Ecto neural progenitor cell (in vitro differentiated cells): ENCODE measurements around the gene SORCS2.

Source experiments
- DNase-seq: peaks from one replicate; pipeline ENCODE4 v3.0.0-alpha.2; 2018; ENCODE audit warnings: low spot score

Gene SORCS2

DNA sequence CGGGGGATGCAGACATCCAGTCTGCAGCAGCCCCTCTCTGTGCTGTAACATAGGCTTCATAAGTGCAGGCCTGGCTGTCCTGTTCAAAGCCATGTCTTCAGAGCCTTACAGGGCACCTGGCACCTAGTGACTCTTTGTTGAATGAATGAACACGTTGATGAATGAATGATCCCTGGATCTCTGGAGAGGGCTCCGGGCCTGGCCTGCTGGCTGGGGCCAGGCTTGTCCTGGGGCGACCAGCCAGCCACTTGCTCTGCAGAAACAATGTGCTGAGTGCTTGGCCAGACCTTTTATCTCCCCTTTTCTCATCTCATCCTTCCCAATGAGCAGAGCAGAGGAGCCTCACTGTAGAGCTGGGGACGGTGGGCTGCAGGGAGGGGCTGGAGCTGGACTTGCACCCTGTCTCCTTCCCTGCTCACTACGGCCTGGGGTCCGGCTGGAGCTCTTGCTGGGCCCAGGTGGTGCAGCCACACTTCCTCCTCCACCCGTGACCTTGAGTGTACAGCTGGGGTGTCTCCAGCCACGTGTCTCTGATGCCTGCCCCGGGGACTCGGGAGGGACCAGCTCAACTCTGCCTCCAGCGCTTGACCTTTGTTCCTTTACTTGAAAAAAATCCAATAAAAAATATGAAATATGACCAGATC, 164.5 kb downstream of the SORCS2 start:
- DNase-seq, result no peak

- no peak for DNase-seq
These were observed 165.0 kb downstream of the SORCS2 start for GRCh38 chr4:7357323-7357722.

- no peak for DNase-seq
These were observed 165.9 kb downstream of the SORCS2 start for GRCh38 chr4:7358100-7358735.

DNA sequence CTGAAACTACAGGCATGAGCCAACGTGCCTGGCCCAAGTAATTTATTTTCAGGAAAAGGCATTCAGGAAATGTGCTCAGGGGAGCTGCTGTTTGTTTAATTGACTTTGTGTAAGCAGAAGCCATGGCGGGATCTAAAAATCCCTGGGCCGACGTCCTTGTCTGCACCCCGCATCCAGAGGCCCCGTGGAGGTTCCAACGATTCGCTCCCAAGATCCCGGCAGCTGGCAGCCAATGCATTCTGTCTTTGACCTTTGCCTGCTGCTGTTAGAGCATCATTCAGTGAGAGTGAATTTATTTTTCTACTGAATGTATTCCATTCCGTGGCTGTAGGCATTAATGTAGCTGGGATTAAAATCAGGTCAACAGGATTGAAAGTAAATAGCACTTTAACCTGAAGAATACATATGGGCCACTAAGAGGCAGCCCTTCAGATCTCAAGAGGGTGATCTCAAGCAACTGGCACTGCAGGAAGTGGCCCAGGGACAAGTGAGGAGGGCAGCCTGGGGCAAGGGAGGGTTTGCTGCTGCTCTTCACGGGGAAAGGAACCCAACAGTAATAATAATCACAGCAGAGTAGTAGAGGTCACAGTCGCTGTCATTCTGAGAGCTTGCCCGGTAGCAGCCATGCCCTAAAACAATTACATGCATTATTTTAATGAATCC, 167.2 kb downstream of the SORCS2 start:
- DNase-seq, result no peak

DNA sequence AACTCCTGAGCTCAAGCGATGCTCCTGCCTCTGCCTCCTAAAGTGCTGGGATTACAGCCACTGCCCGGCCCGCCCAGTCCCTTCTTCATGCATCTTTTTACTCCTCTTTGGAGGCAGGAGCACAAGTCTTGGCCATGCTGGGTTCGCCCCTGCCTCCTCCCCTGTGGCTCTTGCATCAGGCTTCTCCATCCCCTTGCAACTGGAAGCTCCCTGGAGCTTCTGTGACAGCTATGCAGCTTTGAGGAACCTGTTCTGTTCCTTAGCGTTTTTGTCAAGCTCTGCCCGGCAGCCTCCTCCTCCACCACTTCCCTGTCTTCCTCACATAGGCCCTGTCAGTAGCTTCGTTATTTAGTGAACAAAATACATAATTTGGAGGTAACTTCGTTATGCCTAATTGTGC, 168.5 kb downstream of the SORCS2 start:
- no peak for DNase-seq

- no peak for DNase-seq
These were observed 169.1 kb downstream of the SORCS2 start for GRCh38 chr4:7361280-7361895.

- no peak for DNase-seq
These were observed 170.0 kb downstream of the SORCS2 start for GRCh38 chr4:7362341-7362740.

DNA sequence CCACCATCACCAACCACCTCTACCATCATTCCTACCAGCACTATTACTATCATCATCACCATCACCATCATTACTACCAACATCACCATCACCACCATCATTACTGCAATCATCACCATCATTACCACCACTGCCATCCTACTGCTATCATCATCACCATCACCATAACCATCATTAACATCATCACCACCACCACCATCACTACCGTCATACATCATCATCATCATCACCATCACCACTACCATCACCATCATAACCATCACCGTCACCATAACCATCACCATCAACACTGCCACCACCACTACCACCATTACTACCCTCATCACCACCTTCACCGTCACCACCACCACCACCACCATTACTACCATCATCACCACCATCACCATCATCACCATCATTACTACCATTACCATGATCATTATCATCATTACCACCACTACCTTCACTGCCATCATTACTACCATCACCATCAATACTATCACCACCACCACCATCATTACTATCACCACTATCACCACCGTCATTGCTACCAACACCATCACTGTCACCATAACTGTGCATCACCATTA, 170.6 kb downstream of the SORCS2 start:
- no peak for DNase-seq

GRCh38 chr4:7364979-7365378, 172.6 kb downstream of the SORCS2 start:
- no peak for DNase-seq

DNA sequence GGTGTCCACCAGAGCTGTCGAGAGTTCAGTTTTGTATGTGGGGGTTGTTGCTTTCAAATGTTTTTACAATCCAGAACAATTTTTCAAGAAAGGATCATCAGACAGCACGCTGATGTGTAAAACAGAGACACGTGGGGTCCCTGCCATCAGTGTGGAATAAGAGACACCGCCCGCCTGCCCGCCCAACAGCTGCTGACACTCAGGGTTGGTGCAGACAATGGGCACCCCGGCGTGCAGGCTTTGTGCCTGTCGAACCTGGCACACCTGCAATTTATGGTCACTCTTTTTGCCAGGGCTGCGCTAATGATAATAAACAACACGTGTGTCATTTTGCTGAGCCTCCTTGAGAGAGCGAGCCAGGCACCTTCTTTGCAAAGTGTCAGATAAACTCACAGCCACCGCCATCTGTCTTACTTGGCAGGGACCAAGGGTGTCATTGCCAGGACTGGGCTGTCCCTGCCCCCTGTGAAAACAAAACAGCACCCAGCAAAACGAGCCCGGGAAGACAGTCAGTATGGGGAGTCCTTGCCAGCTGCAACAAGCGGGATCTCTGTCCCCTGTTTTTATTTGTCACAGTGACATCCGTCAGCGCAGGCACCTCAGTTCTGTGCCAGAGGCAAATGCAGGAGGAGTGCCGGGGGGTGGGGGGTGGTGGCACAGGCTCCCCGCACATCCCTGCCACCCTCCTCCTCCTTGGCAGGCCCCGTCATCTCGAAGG, 173.3 kb downstream of the SORCS2 start:
- DNase-seq, result no peak

DNA sequence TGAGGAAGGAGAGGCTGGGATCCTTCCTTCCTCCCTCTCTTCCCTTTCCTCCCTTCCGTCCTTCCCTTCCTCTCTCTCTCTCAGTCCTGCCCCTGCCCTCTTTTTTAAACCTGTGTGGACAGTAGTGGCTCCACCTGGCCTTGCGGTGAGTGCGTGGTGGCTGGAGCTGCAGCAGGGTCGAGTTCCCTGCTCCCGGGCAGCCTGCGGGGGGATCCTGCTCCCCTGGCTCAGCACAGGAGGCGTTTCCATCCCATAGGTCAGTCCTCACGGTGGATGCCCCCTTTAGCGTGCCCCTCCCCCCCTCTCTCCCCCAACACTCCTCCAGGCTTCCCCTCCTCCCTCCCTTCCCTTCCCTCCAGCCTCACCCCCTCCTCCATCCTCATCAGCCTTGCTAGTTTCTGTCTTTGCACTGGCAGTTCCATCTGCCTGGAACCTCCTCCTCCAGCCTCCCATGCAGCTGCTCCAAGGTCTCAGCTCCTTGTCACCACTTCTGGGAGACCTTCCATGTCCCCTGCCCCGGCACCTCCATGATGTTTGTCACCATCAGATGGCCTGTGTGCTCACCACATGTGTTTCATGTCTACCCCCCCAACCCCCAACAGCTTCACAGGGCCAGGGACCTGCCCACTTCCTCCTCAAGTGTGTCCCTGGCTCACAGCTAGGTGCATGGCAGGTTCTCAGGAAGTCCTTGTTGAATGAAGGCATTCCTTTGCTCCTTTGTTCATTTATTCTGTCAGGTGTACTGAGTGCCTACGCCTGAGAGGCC, 174.0 kb downstream of the SORCS2 start:
- no peak for DNase-seq

- no peak for DNase-seq
These were observed 174.6 kb downstream of the SORCS2 start for GRCh38 chr4:7366954-7367353.

GRCh38 chr4:7367406-7367805, 175.1 kb downstream of the SORCS2 start:
- no peak for DNase-seq

DNA sequence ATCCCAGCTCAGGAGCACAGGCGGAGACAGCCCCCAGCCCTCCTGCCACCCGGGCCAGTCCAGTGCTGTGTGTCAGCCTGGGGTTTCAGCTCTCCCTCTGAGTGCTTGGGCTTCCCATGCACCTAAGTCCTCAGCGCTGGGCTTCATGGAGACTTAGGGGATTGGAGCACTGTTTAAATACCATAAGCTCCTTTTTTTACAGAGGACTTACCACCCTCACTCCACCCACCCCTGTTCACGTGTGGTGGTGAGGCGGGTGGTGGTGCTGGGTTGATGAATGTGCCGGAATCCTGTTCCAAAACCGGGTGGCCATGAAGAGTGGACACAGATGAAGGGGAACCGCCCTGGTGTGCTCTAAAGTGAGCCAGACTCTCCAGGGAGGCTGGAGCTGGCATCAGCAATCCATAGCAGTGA, 175.5 kb downstream of the SORCS2 start:
- no peak for DNase-seq

DNA sequence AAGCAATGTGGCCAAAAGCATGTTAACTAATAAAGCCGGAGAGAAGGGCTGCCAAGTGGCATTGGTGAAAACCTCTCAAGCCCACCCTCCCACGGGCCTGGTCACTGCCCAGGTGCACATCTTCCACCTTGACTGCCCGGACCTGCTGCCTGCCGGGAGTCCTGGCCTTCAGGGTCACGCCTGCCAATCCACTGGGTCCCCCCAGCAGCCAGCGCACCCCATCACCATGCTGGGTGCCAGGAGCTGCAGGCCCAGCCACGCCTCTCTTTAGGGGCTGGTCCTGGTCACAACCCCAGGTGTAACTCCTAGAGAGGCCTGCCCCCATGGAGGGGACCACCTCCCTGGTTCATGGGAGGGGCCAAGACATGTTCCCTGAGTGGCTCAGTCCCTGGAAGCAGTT, 176.0 kb downstream of the SORCS2 start:
- no peak for DNase-seq

DNA sequence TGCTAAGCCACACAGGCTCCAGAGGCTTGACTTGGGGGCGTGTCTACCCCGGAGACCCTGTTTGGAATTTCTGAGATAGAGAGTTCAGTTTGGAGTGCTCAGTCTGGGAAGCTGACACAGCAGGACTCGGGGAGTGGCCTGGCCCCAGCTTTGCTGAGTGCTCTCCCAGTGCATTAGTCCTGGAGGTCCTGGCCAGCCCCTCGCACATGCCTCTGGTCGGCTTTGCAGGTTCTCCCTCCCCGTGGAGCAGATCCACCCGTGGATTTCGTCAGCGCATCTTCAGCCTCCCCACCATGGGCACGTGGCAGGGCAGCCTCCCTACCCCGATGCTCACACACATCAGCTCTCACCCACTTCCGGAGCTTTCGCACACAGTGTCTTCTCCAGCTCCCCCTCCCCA, 177.2 kb downstream of the SORCS2 start:
- DNase-seq, result no peak

- DNase-seq, result no peak
These were observed 177.7 kb downstream of the SORCS2 start for GRCh38 chr4:7370038-7370437.

DNA sequence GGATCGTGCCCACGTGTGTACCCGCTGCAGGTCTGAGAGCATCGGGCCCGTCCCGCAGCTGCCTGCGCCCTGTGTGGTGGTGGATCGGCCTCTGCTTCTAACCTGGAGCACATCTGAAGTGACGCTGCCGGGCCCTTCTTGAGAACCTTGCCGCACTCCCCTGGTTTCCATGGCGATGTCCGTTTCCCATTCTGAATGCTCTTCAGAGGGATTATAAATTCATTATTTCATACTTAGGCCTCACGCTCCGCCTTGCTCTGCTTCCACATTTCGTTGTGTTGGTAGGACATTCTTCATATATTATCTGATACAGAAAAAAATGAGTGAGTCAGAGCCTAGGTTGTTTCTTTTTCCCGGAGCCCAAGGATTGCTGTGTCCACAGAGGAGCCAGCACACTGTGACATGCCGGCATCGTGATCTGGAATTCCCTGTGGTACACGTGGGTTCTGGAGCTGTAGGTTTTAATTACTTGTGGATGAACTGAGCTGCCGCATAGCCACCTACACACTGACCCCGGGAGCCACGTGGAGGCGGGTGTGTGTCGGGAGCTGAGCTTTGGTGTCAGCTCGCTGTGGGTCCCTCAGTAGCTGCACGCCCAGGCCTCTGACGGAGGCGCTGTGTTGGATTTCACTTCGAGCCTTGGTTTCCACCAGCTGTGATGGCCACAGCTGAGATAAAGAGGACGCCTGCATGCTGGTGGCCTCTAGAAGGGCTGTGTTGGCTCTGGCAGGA, 179.0 kb downstream of the SORCS2 start:
- no peak for DNase-seq

DNA sequence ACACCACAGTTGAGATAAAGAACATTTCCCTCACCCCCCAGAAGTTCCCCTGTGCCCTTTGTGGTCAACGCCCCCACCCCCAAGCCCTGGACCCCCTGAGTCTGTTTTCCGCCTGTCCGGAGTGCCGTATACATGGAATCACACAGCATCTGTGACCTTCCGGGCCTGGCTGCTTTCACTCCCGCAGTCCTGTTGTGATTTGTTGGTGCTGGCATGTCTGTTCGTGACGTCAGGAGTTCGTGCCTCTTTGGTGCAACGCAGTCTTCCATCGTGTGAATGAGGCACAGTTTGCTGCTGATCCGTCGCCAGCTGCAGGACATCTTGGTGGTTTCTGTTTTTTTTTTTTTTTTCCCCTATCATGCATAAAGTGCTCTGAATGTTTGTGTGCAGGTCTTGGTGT, 180.3 kb downstream of the SORCS2 start:
- no peak for DNase-seq

GRCh38 chr4:7374571-7374970, 182.2 kb downstream of the SORCS2 start:
- no peak for DNase-seq

- no peak for DNase-seq
These were observed 183.1 kb downstream of the SORCS2 start for GRCh38 chr4:7375427-7375826.
